HL-60/S4 treated with phorbol 12-myristate 13-acetate at 8.2 ng/mL for 4 days and 3 days (cell line): ENCODE results near the gene LMTK3.
"Not testable (repeated sequence)": the region's sequence is repeated elsewhere in the genome, so short reads cannot be mapped to it uniquely, and the experiment has no call there.

Source experiments
- in situ Hi-C: fragments of 300-500 bp; cut with MboI; formaldehyde crosslinking; loops from 2 replicates; pipeline ENCODE4 v1.15.0; 2022; ENCODE audit warnings: low sequenced_read_pairs

The LMTK3 gene

GRCh38 chr19:48489608-48490216 is 21.9 kb downstream of the LMTK3 start:
- in situ Hi-C loops, result no loop called here

DNA sequence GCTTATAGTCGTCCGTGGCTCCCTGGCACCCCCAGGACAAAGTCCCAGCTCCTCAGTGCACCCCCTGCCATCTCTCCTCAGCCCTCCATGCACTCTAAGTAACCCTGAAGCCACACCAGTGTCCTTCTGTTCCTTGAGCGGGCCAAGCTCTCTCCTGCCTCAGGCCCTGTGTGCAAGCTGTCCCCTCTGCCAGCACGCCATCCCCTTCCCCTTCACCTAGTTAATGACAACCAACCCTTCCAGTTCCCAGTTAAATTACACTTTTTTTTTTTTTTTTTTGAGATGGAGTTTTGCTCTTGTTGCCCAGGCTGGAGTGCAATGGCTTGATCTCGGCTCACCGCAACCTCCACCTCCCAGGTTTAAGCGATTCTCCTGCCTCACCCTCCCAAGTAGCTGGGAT is 23.2 kb downstream of the LMTK3 start:
- in situ Hi-C loops, result not testable (repeated sequence)

DNA sequence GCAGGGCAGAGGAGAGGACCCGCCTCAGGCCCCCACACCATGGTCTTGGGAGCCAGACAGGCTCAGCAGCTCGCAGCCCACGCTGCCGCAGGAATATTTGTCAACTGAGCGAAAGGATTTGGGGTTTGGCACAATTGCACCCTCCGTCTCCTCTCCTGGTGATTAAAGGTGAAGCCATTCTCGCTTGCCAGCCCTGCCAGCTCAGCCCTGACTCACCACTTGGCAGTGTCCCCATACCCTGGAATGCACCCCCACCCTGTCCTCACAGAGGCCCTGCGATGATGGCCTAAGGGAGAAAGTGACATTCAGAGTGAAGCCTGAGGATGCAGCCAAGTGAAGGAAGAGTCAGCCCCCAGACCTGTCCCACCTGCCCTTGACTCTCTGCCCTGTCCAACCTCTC is 23.7 kb downstream of the LMTK3 start:
- in situ Hi-C loops, result no loop called here

DNA sequence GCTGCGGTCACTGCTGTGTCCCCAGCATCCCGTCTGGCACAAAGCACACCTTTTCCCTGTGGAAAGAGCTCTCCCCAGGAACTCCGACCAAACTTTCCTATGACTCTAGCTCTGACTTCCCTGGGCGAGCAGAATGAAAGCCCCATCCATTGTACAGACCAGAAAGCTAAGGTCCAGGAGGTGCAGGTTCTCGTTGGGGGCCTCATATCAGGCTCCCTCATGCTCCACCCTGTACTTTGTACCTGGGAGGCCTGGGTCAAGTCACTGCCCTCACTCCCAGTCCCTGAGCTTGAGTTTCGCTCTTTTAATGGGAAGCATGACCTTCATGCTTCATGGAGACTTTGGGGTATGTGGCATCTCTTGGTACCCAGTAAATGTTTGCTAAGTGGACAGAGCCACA is 24.1 kb downstream of the LMTK3 start:
- in situ Hi-C loops, result no loop called here

GRCh38 chr19:48486706-48487105 is 24.9 kb downstream of the LMTK3 start:
- in situ Hi-C loops, result not testable (repeated sequence)

DNA sequence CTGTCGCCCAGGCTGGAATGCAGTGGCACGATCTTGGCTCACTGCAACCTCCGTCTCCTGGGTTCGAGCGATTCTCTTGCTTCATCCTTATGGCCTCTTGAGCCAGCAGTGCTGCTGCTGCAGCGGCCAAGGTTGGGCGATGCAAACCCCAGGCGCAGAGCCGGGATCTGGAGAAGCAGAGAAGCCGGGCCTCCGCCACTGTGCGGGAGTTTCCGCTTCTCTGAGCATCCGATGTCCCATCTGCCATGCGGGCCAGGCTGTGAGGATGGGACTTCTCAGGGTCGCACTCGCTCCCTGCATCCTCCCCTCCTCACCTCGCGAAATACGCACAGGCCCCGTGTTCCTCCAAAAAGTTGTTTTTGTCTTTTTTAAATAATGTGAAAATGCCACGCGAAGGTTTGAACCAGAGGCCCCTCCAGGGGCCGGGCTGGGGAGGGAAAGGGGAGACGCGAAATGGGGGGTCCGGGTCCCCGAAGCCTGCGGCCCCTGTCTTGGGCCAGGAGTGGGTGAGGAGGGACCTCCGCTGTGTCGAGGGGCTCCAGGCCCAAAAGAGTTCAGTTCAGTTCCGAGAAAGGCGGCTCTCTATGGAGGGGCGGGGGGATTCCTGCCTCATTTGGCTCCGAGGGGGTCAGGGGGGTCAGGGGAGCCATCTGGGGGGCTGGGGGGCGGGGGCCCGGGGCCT is 26.6 kb downstream of the LMTK3 start:
- in situ Hi-C loops, result no loop called here

DNA sequence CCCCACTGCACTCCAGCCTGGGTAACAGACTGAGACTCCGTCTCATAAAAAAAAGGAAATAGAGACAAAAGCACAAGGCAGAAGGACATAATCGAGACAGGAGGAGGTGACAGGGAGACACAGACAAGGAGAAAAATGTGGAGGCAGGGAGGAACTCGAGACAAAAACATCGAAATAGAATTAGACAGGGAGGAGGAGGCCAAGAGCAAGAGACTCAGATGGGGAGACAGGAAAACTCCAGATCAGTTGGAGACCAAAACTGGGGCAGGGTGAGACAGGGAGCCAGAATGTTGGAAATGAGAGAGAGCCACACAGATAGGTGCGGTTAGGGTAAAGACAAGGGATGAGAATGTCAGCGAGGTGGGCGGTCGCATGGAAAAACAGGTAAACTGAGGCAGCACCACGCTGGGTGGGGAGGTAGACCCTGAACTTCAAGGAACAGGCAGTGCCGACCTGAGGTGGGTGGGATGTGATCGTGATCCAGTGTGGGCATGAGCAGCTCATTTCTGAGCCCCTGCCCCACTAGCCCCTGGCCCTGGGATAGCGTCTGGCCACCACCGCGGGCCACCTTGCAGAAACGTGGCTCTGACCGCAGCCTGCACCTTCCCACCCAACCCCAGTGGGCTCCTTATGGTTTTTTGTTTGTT is 27.3 kb downstream of the LMTK3 start:
- in situ Hi-C loops, result no loop called here

GRCh38 chr19:48483301-48483700 is 28.3 kb downstream of the LMTK3 start:
- in situ Hi-C loops, result no loop called here

- in situ Hi-C loops, result no loop called here
Measured at GRCh38 chr19:48481846-48482639, 29.6 kb downstream of the LMTK3 start.

DNA sequence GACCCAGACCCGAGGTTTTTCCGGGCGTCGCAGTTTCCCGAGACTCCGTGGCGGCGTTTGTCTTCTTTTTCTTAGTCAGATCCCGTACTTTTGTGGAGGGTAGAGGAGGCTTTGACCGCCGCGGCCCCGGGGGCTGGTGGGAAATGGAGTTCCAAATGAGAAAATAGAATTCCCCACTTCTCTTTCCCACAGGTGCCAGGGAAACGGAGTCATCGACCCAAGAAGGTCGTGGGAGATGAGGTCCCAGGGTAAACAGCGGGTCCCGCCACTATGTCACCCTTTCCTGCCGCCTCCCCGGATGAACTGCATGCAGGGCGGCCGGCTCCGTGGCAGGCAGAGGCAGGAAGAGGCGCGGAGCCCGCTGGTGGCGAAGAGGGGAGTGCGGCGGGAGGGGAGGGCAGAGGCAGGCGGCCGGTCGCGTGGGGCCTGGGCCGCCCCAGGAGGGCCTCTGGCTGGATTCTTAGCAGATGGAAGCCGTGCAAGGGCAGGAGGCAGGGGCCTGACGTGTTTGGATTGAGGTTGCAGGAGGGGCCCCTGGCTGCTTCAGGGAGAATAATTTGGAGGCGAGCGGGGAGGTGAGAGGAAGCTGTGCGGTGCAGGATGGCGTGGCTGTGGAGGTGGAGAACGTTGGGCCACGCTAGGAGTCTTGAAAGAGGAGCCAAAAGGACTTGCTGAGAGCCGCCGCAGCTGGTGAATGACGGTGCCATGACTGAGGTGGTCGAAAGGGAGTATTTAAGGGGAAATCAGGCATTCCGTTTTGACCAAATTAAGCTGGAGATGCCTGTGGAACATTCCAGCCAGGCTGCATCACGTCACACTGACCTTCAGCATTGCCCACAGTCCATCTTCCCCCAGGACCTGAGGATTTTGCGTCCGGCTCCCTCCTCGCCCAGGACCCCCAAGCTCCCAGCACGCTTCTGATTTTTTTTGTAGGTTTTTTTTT is 30.8 kb downstream of the LMTK3 start:
- in situ Hi-C loops, result no loop called here

- in situ Hi-C loops, result no loop called here
Measured at GRCh38 chr19:48480183-48480557, 31.5 kb downstream of the LMTK3 start.

DNA sequence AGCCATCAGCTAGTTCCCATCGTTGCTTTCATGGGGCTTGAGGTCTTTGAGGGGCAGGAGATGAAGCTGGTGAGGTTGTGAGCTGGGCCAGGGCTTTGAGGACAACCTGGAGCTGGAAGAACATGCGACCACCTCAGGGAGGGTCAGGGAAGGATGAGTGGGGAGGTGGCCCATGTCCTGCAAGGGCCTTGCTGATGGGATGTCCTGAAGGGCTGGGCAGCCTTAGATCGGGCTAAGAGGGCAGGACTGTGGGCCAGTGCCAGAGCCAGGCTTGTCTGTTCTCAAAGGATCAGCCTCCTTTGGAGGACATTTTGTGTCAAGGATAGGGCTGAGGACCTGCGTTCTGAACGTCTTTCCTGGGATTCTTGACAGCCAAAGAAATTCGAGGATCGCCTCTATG is 31.9 kb downstream of the LMTK3 start:
- in situ Hi-C loops, result no loop called here

DNA sequence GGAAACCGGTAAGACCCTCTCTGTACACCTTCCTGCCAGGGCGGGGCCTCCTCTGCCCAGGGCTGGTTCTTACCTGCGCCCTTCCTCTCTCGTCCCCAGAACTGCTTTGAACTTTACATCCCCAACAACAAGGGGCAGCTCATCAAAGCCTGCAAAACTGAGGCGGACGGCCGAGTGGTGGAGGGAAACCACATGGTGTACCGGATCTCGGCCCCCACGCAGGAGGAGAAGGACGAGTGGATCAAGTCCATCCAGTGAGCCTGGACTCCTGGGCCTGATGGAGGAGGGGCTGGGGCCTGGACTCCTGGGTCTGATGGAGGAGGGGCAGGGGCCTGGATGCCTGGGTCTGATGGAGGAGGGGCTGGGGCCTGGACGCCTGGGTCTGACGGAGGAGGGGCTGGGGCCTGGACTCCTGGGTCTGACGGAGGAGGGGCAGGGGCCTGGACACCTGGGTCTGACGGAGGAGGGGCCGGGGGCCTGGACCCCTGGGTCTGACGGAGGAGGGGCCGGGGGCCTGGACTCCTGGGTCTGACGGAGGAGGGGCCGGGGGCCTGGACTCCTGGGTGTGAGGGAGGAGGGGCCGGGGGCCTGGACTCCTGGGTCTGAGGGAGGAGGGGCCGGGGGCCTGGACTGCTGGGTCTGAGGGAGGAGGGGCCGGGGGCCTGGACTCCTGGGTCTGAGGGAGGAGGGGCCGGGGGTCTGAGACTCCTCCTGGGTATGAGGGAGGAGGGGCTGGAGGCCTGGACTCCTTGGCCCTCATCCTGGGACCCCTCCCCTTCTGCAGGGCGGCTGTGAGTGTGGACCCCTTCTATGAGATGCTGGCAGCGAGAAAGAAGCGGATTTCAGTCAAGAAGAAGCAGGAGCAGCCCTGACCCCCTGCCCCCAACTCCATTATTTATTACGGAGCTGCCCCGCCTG is 33.0 kb downstream of the LMTK3 start:
- in situ Hi-C loops, result no loop called here

DNA sequence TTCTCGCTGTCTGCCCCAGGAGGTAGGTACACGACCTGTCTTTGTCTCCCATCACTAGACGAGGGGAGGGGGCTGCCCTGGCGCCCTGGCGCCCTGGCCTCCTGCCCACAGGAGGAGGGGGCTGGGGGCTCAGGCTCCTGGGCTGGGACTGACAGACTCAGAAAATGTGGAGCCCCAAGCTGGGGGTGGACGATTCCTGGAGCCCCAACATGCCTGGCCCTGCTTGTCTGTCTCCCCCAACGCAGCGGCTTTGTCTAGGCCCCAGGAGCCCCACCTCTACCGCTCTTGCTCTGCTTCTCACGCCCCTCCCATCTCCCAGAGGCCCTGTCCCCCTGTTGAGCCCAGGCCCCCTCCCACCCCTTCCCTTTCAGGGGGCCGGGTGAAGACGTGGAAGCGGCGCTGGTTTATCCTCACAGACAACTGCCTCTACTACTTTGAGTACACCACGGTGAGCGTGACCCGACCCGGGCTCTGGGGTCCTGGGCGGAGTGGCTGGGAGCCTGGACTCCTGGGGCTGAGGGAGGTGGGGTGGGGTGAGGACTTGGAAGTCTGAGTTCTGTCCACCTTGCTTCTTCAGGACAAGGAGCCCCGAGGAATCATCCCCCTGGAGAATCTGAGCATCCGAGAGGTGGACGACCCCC is 33.8 kb downstream of the LMTK3 start:
- in situ Hi-C loops, result no loop called here

DNA sequence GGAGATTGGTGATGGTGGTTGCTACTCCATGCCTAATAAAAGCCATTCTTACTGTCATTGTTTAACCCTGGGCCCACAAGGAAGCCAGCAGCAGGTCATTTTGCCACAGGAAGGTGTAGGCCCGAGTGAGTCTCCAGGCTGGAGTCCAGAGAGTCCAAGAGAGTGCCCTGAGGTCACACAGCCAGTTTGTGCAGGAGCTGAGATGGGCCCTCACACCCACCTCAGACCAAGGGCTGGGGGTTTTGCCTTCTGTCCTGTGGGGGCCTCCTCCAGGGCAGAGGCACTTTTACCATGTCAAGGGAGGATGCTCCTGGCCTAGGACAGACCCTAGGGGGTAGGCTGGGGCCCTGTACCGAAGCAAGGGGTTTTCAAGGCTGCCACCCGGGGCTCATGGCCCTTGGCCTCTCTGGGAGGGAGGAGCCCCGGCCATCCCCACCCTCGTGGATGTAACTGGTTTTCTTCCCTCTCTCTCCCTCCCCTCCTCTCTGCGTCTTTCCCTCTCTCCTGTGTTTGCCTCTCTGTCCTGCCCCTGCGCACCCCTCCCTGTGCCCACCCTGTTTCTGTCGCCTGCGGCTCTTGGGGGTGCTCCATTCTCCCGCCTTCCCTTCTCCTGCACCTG is 34.5 kb downstream of the LMTK3 start:
- in situ Hi-C loops, result no loop called here

- in situ Hi-C loops, result no loop called here
Measured at GRCh38 chr19:48476176-48476575, 35.5 kb downstream of the LMTK3 start.

DNA sequence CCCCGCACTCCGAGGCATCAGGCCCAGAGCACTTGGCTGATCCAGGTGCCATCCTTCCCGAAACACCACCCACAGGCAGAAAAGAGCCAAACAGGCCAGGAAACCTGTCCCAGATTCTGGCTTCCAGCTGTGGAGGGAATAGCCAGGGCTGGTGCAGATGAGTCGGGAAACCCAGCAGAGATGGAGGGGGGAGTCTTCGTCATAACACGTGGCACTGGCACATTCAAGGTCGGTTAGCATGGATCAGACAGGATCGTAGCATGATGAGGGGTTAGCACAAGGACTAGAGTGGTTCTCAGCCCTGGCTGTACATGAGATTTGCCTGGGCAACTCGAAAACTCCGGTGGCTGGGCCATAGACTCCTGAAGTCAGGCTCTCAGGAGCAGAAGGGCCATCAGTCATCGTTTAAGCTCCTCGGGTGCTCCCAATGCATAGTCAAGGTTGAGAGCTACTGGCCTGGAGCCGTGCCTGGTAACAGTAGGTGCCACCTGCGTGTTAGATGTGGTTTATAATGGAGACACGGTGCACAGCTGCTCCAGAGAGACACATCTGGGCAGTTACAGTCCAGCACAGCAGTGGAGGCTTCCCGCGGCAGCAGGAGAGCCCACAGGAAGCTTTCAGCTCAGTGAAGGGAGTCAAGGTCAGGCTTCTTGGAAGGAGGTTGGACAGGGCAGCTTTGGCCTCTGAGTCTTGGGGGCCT is 36.1 kb downstream of the LMTK3 start:
- in situ Hi-C loops, result no loop called here

DNA sequence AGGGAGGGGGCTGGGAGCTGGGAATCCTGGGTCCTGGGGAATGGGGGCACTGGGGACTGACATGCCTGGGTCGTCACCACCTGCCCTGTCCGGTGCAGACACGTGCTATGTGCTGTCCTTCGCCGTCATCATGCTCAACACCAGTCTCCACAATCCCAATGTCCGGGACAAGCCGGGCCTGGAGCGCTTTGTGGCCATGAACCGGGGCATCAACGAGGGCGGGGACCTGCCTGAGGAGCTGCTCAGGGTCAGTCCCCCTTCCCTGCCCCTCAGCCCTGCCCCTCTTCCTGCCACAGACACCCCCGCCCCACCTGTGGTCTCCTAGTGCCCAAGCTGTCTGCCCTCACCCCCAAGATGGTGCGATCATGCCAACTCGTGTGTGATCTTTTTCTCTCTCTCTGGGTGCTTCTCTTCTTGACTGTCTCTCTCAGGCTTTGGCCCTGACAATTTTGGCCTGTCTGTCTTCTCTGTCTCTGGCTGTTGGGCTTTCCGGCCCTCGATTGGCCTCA is 37.5 kb downstream of the LMTK3 start:
- in situ Hi-C loops, result no loop called here
